Gastrocnemius medialis (tissue), 4 donors: Measurements from ENCODE around the gene BTG3.

ENCODE experiments used
- POLR2A ChIP-seq, 2 donors: fragments of 450-650 bp; IDR thresholded peaks; one replicate each; pipeline ENCODE4 v1.6.1; 2017; ENCODE audit warnings: antibody characterized with exemption in 2 of 2, mild to moderate bottlenecking in 2 of 2, moderate library complexity in 2 of 2
- TF ChIP-seq, protein P1 (sequence below), 5 experiments: fragments of 450-650 bp in 3 of 5; fragments of 200-600 bp in 2 of 5; sonication (generic) in 2 of 5; IDR thresholded peaks in 4 of 5; conservative IDR thresholded peaks in 1 of 5; 1 replicate in 4 of 5; 2 replicates in 1 of 5; pipeline ENCODE4 v1.5.1; 2016 to 2019; ENCODE audit warnings: antibody characterized with exemption in 5 of 5, mild to moderate bottlenecking in 3 of 5, moderate library complexity in 3 of 5

DNA sequence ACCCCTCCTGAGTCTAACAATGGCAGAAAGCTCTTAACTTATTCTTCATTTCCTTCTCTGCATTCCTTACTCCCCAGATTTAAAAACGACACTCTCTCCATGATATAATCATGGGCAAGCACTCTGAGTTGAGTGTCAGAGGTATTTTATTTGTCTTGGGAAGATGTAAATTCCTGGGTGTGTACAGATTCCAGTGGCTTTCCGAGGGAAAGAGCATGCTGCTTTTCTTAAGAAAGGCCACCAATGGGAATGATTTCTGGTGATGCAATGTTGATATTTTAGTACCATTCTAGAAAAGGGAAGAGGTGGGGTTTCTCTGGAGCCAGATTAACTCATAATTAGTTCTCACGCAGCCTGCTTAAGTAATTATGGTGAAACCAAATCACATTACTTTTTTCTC, 47.8 kb upstream of the BTG3 start:
- TF ChIP-seq, protein P1, sequence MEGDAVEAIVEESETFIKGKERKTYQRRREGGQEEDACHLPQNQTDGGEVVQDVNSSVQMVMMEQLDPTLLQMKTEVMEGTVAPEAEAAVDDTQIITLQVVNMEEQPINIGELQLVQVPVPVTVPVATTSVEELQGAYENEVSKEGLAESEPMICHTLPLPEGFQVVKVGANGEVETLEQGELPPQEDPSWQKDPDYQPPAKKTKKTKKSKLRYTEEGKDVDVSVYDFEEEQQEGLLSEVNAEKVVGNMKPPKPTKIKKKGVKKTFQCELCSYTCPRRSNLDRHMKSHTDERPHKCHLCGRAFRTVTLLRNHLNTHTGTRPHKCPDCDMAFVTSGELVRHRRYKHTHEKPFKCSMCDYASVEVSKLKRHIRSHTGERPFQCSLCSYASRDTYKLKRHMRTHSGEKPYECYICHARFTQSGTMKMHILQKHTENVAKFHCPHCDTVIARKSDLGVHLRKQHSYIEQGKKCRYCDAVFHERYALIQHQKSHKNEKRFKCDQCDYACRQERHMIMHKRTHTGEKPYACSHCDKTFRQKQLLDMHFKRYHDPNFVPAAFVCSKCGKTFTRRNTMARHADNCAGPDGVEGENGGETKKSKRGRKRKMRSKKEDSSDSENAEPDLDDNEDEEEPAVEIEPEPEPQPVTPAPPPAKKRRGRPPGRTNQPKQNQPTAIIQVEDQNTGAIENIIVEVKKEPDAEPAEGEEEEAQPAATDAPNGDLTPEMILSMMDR (IDR thresholded peaks at IDR 0.05 in 4 of 5, conservative IDR thresholded peaks at IDR 0.05 in 1 of 5) = no peak
- no peak for TF ChIP-seq POLR2A (IDR thresholded peaks at IDR 0.05)
